Smooth muscle cell (in vitro differentiated cells): Measurements from ENCODE around the gene SLC2A13. TPM values are rescaled to one million over a fixed set of nuclear protein-coding genes. Genes with fewer than 3 reads are reported as not detected.

Experiments
- DNase-seq: peaks from one replicate; lab custom pipeline; 2025; ENCODE audit not compliant: unreplicated experiment; lab: John Stamatoyannopoulos, UW
- H2AFZ ChIP-seq: fragments of 200-600 bp; sonication (generic); 2 replicates; pipeline ENCODE4 v1.6.0; 2016; ENCODE audit warnings: antibody characterized with exemption, low read depth, mild to moderate bottlenecking
- H3F3A ChIP-seq: fragments of 200-600 bp; sonication (generic); 2 replicates; pipeline ENCODE4 v1.6.0; 2017; ENCODE audit warnings: antibody characterized with exemption, low read depth
- H3K27ac ChIP-seq: fragments of 200-600 bp; sonication (generic); 2 replicates; pipeline ENCODE4 v1.5.1; 2016; ENCODE audit warnings: low read depth, mild to moderate bottlenecking
- H3K27me3 ChIP-seq: fragments of 200-600 bp; sonication (generic); 2 replicates; pipeline ENCODE4 v1.6.1; 2016; ENCODE audit warnings: low read depth, mild to moderate bottlenecking
- H3K36me3 ChIP-seq: fragments of 200-600 bp; sonication (generic); 2 replicates; pipeline ENCODE4 v1.5.1; 2016; ENCODE audit warnings: low read depth
- H3K4me1 ChIP-seq: fragments of 200-600 bp; sonication (generic); 2 replicates; pipeline ENCODE4 v1.5.1; 2016; ENCODE audit warnings: low read depth
- H3K4me2 ChIP-seq: fragments of 200-600 bp; sonication (generic); 2 replicates; pipeline ENCODE4 v1.6.0; 2016; ENCODE audit warnings: mild to moderate bottlenecking
- H3K4me3 ChIP-seq: fragments of 200-600 bp; sonication (generic); 2 replicates; pipeline ENCODE4 v1.5.1; 2016; ENCODE audit warnings: mild to moderate bottlenecking
- H3K79me2 ChIP-seq: fragments of 200-600 bp; sonication (generic); 2 replicates; pipeline ENCODE4 v1.6.0; 2016; ENCODE audit warnings: low read depth, mild to moderate bottlenecking
- H3K9ac ChIP-seq: fragments of 200-600 bp; sonication (generic); 2 replicates; pipeline ENCODE4 v1.6.0; 2016; ENCODE audit warnings: low read depth
- H3K9me3 ChIP-seq: fragments of 200-600 bp; sonication (generic); replicated peaks from 2 replicates; pipeline ENCODE4 v1.5.1; 2016; ENCODE audit warnings: low read depth
- H4K20me1 ChIP-seq: fragments of 200-600 bp; sonication (generic); 2 replicates; pipeline ENCODE4 v1.6.0; 2016; ENCODE audit warnings: low read depth
- CTCF ChIP-seq: fragments of 200-600 bp; sonication (generic); IDR thresholded peaks from 2 replicates; pipeline ENCODE4 v1.5.1; 2017; ENCODE audit warnings: borderline replicate concordance, mild to moderate bottlenecking, antibody characterized with exemption; ENCODE audit not compliant: insufficient read depth, poor library complexity, severe bottlenecking
- WGBS: methylation state at CpG from one replicate; pipeline ENCODE4 v1.1.7; 2016; ENCODE audit warnings: low lambda C conversion rate; 5-methylcytosine and 5-hydroxymethylcytosine counted together
- polyA plus RNA-seq: library from polyadenylated mRNA; unstranded; fragments of >200 nt; fragmentation: Nextera tagmentation; extraction: Ambion mirVana; gene quantifications from 2 replicates; pipeline ENCODE4 v1.2.1, GENCODE V29; 2016
- total RNA-seq: library from RNA; depleted of rRNA; stranded (reverse); fragments of >200 nt; gene quantifications from 2 replicates; pipeline ENCODE4 v1.2.3, GENCODE V29; 2014

The SLC2A13 gene
- total and polyA plus RNA-seq, 2 experiments from 2014 or later = 9.6 to 27.4 TPM

GRCh38 chr12:39966721-39967120 lies 139.2 kb downstream of the SLC2A13 start:
- Histone ChIP-seq H3K9ac (no peak overlapping the region), H3K4me1 (no peaks in the 10 kb centered on the region), H3K9me3 (no peaks in the 10 kb centered on the region), H4K20me1 (no peaks in the 10 kb centered on the region), H3F3A (no peaks in the 10 kb centered on the region), H3K79me2 (peaks cover 4% of the 10 kb centered on the region), H3K27ac (no peak overlapping the region), H2AFZ (no peak overlapping the region), H3K36me3 (no peaks in the 10 kb centered on the region), H3K4me3 (no peak overlapping the region), H3K4me2 (no peak overlapping the region), H3K27me3 (no peaks in the 10 kb centered on the region)
- 92% methylated on average over 2 of the region's 2 CpGs for WGBS
- DNase-seq = no peak
- TF ChIP-seq CTCF = no peak

GRCh38 chr12:39966256-39966655 lies 139.6 kb downstream of the SLC2A13 start:
- 90% methylated on average over 2 of the region's 2 CpGs for WGBS
- H3K4me3 ChIP-seq = no peak overlapping the region

GRCh38 chr12:39959467-39959866 lies 146.4 kb downstream of the SLC2A13 start:
- no peaks in the 10 kb centered on the region for H4K20me1 ChIP-seq
- H3K79me2 ChIP-seq = peaks cover 9% of the 10 kb centered on the region
- H3K4me1 ChIP-seq = no peaks in the 10 kb centered on the region
- no peak overlapping the region for H2AFZ ChIP-seq
- H3K4me2 ChIP-seq = no peak overlapping the region
- H3F3A ChIP-seq = no peaks in the 10 kb centered on the region
- no peaks in the 10 kb centered on the region for H3K9me3 ChIP-seq
- WGBS = 91% methylated on average over 2 of the region's 2 CpGs
- no peaks in the 10 kb centered on the region for H3K27me3 ChIP-seq
- TF ChIP-seq CTCF = no peak
- H3K27ac ChIP-seq = no peak overlapping the region
- no peak overlapping the region for H3K9ac ChIP-seq
- no peaks in the 10 kb centered on the region for H3K36me3 ChIP-seq
- no peak overlapping the region for H3K4me3 ChIP-seq
- no peak for DNase-seq

More at GRCh38 chr12:39966256-39966655, 139.6 kb downstream of the SLC2A13 start:
- no peaks in the 10 kb centered on the region for H3F3A ChIP-seq
- H3K4me2 ChIP-seq = no peak overlapping the region
- H3K27ac ChIP-seq = no peak overlapping the region
- no peaks in the 10 kb centered on the region for H4K20me1 ChIP-seq
- H3K9ac ChIP-seq = no peak overlapping the region
- H3K4me1 ChIP-seq = no peaks in the 10 kb centered on the region
- H3K36me3 ChIP-seq = no peaks in the 10 kb centered on the region
- H3K27me3 ChIP-seq = no peaks in the 10 kb centered on the region
- TF ChIP-seq CTCF = no peak
- no peak overlapping the region for H2AFZ ChIP-seq
- no peaks in the 10 kb centered on the region for H3K9me3 ChIP-seq
- H3K79me2 ChIP-seq = peaks cover 4% of the 10 kb centered on the region
- no peak for DNase-seq

- no peaks in the 10 kb centered on the region for H3K36me3 ChIP-seq
- H3K27ac ChIP-seq = no peak overlapping the region
- H3K79me2 ChIP-seq = peaks cover 9% of the 10 kb centered on the region
- H3K4me2 ChIP-seq = no peak overlapping the region
- H2AFZ ChIP-seq = no peak overlapping the region
- no peak overlapping the region for H3K9ac ChIP-seq
- no peaks in the 10 kb centered on the region for H3F3A ChIP-seq
- no peaks in the 10 kb centered on the region for H3K27me3 ChIP-seq
- no peak for TF ChIP-seq CTCF
- WGBS = 100% methylated on average over 2 of the region's 2 CpGs
- H3K9me3 ChIP-seq = no peaks in the 10 kb centered on the region
- no peak for DNase-seq
- no peak overlapping the region for H3K4me3 ChIP-seq
- peaks cover 4% of the 10 kb centered on the region for H4K20me1 ChIP-seq
- H3K4me1 ChIP-seq = no peaks in the 10 kb centered on the region
These were observed 146.8 kb downstream of the SLC2A13 start for GRCh38 chr12:39959031-39959430.
